IPS-18a (cell line): ENCODE data around the gene KCNH1.

Source experiments
- H3K27ac ChIP-seq: one replicate; pipeline ENCODE4 v1.5.1; 2013; ENCODE audit warnings: low read length
- H3K27me3 ChIP-seq: one replicate; pipeline ENCODE4 v1.6.1; 2013; ENCODE audit warnings: mild to moderate bottlenecking, low read length; ENCODE audit not compliant: control insufficient read depth, insufficient read depth
- H3K36me3 ChIP-seq: one replicate; pipeline ENCODE4 v1.6.1; 2013; ENCODE audit warnings: low read depth, low read length; ENCODE audit not compliant: control insufficient read depth
- H3K4me1 ChIP-seq: one replicate; pipeline ENCODE4 v1.6.1; 2013; ENCODE audit warnings: low read depth, low read length; ENCODE audit not compliant: control insufficient read depth
- H3K4me3 ChIP-seq: one replicate; pipeline ENCODE4 v1.5.1; 2013; ENCODE audit warnings: low read length
- H3K9ac ChIP-seq: one replicate; pipeline ENCODE4 v1.6.1; 2013; ENCODE audit warnings: mild to moderate bottlenecking, low read length, moderate library complexity
- H3K9me3 ChIP-seq: one replicate; pipeline ENCODE4 v1.6.1; 2013; ENCODE audit warnings: low read depth, low read length; ENCODE audit not compliant: control insufficient read depth

Gene KCNH1

GRCh38 chr1:210848474-210848873 lies 285.5 kb downstream of the KCNH1 start:
- Histone ChIP-seq H3K4me3 (no peak overlapping the region), H3K27me3 (no peaks in the 10 kb centered on the region), H3K4me1 (no peaks in the 10 kb centered on the region), H3K27ac (no peak overlapping the region), H3K36me3 (no peaks in the 10 kb centered on the region), H3K9ac (no peak overlapping the region), H3K9me3 (no peaks in the 10 kb centered on the region)

GRCh38 chr1:210841926-210842625 lies 291.9 kb downstream of the KCNH1 start:
- Histone ChIP-seq H3K36me3 (no peaks in the 10 kb centered on the region), H3K9ac (no peak overlapping the region), H3K4me3 (no peak overlapping the region), H3K27ac (no peak overlapping the region), H3K27me3 (no peaks in the 10 kb centered on the region), H3K9me3 (no peaks in the 10 kb centered on the region), H3K4me1 (no peaks in the 10 kb centered on the region)

GRCh38 chr1:210830034-210831028 lies 303.6 kb downstream of the KCNH1 start:
- no peak overlapping the region for H3K27ac ChIP-seq
- H3K9me3 ChIP-seq: no peaks in the 10 kb centered on the region
- H3K4me1 ChIP-seq: no peaks in the 10 kb centered on the region
- H3K4me3 ChIP-seq: no peak overlapping the region
- no peaks in the 10 kb centered on the region for H3K36me3 ChIP-seq
- no peak overlapping the region for H3K9ac ChIP-seq
- H3K27me3 ChIP-seq: no peaks in the 10 kb centered on the region

- Histone ChIP-seq H3K27me3 (no peaks in the 10 kb centered on the region), H3K4me1 (no peaks in the 10 kb centered on the region), H3K9me3 (no peaks in the 10 kb centered on the region), H3K27ac (no peak overlapping the region), H3K36me3 (no peaks in the 10 kb centered on the region), H3K4me3 (no peak overlapping the region), H3K9ac (no peak overlapping the region)
These were observed 304.9 kb downstream of the KCNH1 start for GRCh38 chr1:210828996-210829596.

GRCh38 chr1:210827481-210827880 lies 306.5 kb downstream of the KCNH1 start:
- Histone ChIP-seq H3K4me1 (no peaks in the 10 kb centered on the region), H3K27me3 (no peaks in the 10 kb centered on the region), H3K36me3 (no peaks in the 10 kb centered on the region), H3K27ac (no peak overlapping the region), H3K9ac (no peak overlapping the region), H3K4me3 (no peak overlapping the region), H3K9me3 (no peaks in the 10 kb centered on the region)

- no peaks in the 10 kb centered on the region for H3K27me3 ChIP-seq
- no peak overlapping the region for H3K4me3 ChIP-seq
- no peaks in the 10 kb centered on the region for H3K36me3 ChIP-seq
- no peaks in the 10 kb centered on the region for H3K9me3 ChIP-seq
- no peaks in the 10 kb centered on the region for H3K4me1 ChIP-seq
- no peak overlapping the region for H3K27ac ChIP-seq
- no peak overlapping the region for H3K9ac ChIP-seq
These were observed 307.3 kb downstream of the KCNH1 start for GRCh38 chr1:210826686-210827085.

- H3K27ac ChIP-seq: no peak overlapping the region
- H3K9me3 ChIP-seq: no peaks in the 10 kb centered on the region
- H3K9ac ChIP-seq: no peak overlapping the region
- no peaks in the 10 kb centered on the region for H3K36me3 ChIP-seq
- H3K4me1 ChIP-seq: no peaks in the 10 kb centered on the region
- no peaks in the 10 kb centered on the region for H3K27me3 ChIP-seq
- H3K4me3 ChIP-seq: no peak overlapping the region
These were observed 311.0 kb downstream of the KCNH1 start for GRCh38 chr1:210822932-210823331.

- Histone ChIP-seq H3K9me3 (no peaks in the 10 kb centered on the region), H3K9ac (no peak overlapping the region), H3K4me1 (no peaks in the 10 kb centered on the region), H3K27ac (no peak overlapping the region), H3K4me3 (no peak overlapping the region), H3K27me3 (no peaks in the 10 kb centered on the region), H3K36me3 (no peaks in the 10 kb centered on the region)
These were observed 311.7 kb downstream of the KCNH1 start for GRCh38 chr1:210822241-210822640.

GRCh38 chr1:210821615-210822014 lies 312.3 kb downstream of the KCNH1 start:
- H3K27ac ChIP-seq: no peak overlapping the region
- H3K9me3 ChIP-seq: no peaks in the 10 kb centered on the region
- H3K36me3 ChIP-seq: no peaks in the 10 kb centered on the region
- no peaks in the 10 kb centered on the region for H3K4me1 ChIP-seq
- no peaks in the 10 kb centered on the region for H3K27me3 ChIP-seq
- H3K4me3 ChIP-seq: no peak overlapping the region
- no peak overlapping the region for H3K9ac ChIP-seq

GRCh38 chr1:210819266-210819665 lies 314.7 kb downstream of the KCNH1 start:
- Histone ChIP-seq H3K9me3 (no peaks in the 10 kb centered on the region), H3K36me3 (no peaks in the 10 kb centered on the region), H3K4me1 (no peaks in the 10 kb centered on the region), H3K27ac (no peak overlapping the region), H3K9ac (no peak overlapping the region), H3K27me3 (no peaks in the 10 kb centered on the region), H3K4me3 (no peak overlapping the region)

- no peak overlapping the region for H3K9ac ChIP-seq
- no peak overlapping the region for H3K4me3 ChIP-seq
- no peaks in the 10 kb centered on the region for H3K36me3 ChIP-seq
- H3K4me1 ChIP-seq: no peaks in the 10 kb centered on the region
- no peak overlapping the region for H3K27ac ChIP-seq
- no peaks in the 10 kb centered on the region for H3K27me3 ChIP-seq
- H3K9me3 ChIP-seq: no peaks in the 10 kb centered on the region
These were observed 316.3 kb downstream of the KCNH1 start for GRCh38 chr1:210817385-210818275.
